HEK293 (cell line): ENCODE results near the gene MRTFA.

ENCODE experiments used
- ATF2 ChIP-seq: fragments of 450-650 bp; formaldehyde crosslinking; IDR thresholded peaks from 2 replicates; pipeline ENCODE4 v1.5.1; 2016; ENCODE audit warnings: missing biosample characterization, missing genetic modification characterization, low read depth
- CTCF ChIP-seq: fragments of 450-650 bp; formaldehyde crosslinking; IDR thresholded peaks from 2 replicates; pipeline ENCODE4 v1.5.1; 2016; ENCODE audit warnings: missing biosample characterization, missing genetic modification characterization
- HIC1 ChIP-seq: fragments of 450-650 bp; formaldehyde crosslinking; IDR thresholded peaks from 2 replicates; pipeline ENCODE4 v1.5.1; 2016; ENCODE audit warnings: missing biosample characterization, missing genetic modification characterization
- KLF9 ChIP-seq: fragments of 450-650 bp; formaldehyde crosslinking; IDR thresholded peaks from 2 replicates; pipeline ENCODE4 v1.5.1; 2016; ENCODE audit warnings: missing biosample characterization, missing genetic modification characterization, low read depth
- REST ChIP-seq: fragments of 450-650 bp; formaldehyde crosslinking; IDR thresholded peaks from 2 replicates; pipeline ENCODE4 v1.5.1; 2016; ENCODE audit warnings: missing biosample characterization, missing genetic modification characterization
- ZNF157 ChIP-seq: fragments of 450-650 bp; formaldehyde crosslinking; IDR thresholded peaks from 2 replicates; pipeline ENCODE4 v1.5.1; 2016; ENCODE audit warnings: missing biosample characterization, missing genetic modification characterization
- ZNF202 ChIP-seq: fragments of 450-650 bp; formaldehyde crosslinking; IDR thresholded peaks from 2 replicates; pipeline ENCODE4 v1.5.1; 2016; ENCODE audit warnings: missing biosample characterization, missing genetic modification characterization, borderline replicate concordance
- ZNF280D ChIP-seq: fragments of 450-650 bp; formaldehyde crosslinking; IDR thresholded peaks from 2 replicates; pipeline ENCODE4 v1.5.1; 2016; ENCODE audit warnings: missing biosample characterization, missing genetic modification characterization
- ZNF549 ChIP-seq: fragments of 450-650 bp; IDR thresholded peaks from 2 replicates; pipeline ENCODE4 v1.5.1; 2018; ENCODE audit warnings: missing biosample characterization, missing genetic modification characterization, mild to moderate bottlenecking, inconsistent platforms, moderate library complexity
- ZNF560 ChIP-seq: fragments of 450-650 bp; formaldehyde crosslinking; IDR thresholded peaks from 2 replicates; pipeline ENCODE4 v1.5.1; 2017; ENCODE audit warnings: missing biosample characterization, missing genetic modification characterization, borderline replicate concordance
- ZNF670 ChIP-seq: fragments of 450-650 bp; formaldehyde crosslinking; IDR thresholded peaks from 2 replicates; pipeline ENCODE4 v1.5.1; 2016; ENCODE audit warnings: missing biosample characterization, missing genetic modification characterization, low read depth
- ZNF776 ChIP-seq: fragments of 450-650 bp; formaldehyde crosslinking; IDR thresholded peaks from 2 replicates; pipeline ENCODE4 v1.5.0; 2017; ENCODE audit warnings: missing biosample characterization, missing genetic modification characterization, borderline replicate concordance
- ZNF777 ChIP-seq: fragments of 450-650 bp; formaldehyde crosslinking; IDR thresholded peaks from 2 replicates; pipeline ENCODE4 v1.5.1; 2017; ENCODE audit warnings: missing biosample characterization, missing genetic modification characterization, borderline replicate concordance

GRCh38 chr22:40520562-40520961, 116.0 kb downstream of the MRTFA start:
- TF ChIP-seq CTCF (tag by site-specific recombination) = no peak
- no peak for TF ChIP-seq HIC1
- no peak for TF ChIP-seq ATF2 (tag by site-specific recombination)
- TF ChIP-seq KLF9 (tag by site-specific recombination) = no peak
- no peak for TF ChIP-seq ZNF280D (tag by site-specific recombination)
- TF ChIP-seq ZNF157 (tag by site-specific recombination) = no peak
- TF ChIP-seq ZNF670 (tag by site-specific recombination) = no peak
- no peak for TF ChIP-seq ZNF776 (tag by site-specific recombination)
- no peak for TF ChIP-seq ZNF202 (tag by site-specific recombination)
- TF ChIP-seq ZNF560 (tag by site-specific recombination) = no peak
- no peak for TF ChIP-seq ZNF549 (tag by site-specific recombination)
- TF ChIP-seq REST = no peak
- no peak for TF ChIP-seq ZNF777 (tag by site-specific recombination)
